ENCODE measurements around the gene C5orf58.

DNA sequence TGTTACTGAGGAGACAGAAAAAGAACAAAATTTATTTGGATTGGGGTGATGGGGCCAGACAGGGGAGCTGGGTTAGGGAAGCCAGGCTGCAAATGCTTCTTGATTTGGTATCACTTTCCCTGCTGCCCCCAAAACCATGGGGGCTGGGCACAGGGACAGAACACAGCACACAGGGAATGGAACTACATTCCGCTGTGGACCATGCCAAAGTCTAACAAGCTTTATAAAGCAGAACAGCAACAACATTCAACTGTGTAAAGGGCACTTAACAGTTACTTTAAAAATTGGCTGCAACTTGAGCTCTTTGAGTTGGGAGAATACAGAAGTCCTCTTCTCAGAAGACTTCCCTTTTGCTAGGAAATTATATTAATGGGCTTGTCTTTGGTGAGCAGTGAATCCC lies 23.8 kb downstream of the C5orf58 start:
- TF ChIP-seq, protein P1, sequence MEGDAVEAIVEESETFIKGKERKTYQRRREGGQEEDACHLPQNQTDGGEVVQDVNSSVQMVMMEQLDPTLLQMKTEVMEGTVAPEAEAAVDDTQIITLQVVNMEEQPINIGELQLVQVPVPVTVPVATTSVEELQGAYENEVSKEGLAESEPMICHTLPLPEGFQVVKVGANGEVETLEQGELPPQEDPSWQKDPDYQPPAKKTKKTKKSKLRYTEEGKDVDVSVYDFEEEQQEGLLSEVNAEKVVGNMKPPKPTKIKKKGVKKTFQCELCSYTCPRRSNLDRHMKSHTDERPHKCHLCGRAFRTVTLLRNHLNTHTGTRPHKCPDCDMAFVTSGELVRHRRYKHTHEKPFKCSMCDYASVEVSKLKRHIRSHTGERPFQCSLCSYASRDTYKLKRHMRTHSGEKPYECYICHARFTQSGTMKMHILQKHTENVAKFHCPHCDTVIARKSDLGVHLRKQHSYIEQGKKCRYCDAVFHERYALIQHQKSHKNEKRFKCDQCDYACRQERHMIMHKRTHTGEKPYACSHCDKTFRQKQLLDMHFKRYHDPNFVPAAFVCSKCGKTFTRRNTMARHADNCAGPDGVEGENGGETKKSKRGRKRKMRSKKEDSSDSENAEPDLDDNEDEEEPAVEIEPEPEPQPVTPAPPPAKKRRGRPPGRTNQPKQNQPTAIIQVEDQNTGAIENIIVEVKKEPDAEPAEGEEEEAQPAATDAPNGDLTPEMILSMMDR (conservative IDR thresholded peaks at IDR 0.05; ENCODE audit: low read length) = no peak
- no peak for TF ChIP-seq EZH2phosphoT487 (IDR thresholded peaks at IDR 0.05; ENCODE audit: borderline replicate concordance)

Measured in Loucy (cell line).